GM19025 (cell line): Measurements from ENCODE around the gene TLL1.

Experiments used
- ATAC-seq: cut with Tn5 transposase; IDR thresholded peaks from one replicate; pipeline ENCODE4 v1.9.1; 2021; ENCODE audit warnings: mild to moderate bottlenecking, low read depth, moderate library complexity; ENCODE audit not compliant: unreplicated experiment

TLL1 gene

DNA sequence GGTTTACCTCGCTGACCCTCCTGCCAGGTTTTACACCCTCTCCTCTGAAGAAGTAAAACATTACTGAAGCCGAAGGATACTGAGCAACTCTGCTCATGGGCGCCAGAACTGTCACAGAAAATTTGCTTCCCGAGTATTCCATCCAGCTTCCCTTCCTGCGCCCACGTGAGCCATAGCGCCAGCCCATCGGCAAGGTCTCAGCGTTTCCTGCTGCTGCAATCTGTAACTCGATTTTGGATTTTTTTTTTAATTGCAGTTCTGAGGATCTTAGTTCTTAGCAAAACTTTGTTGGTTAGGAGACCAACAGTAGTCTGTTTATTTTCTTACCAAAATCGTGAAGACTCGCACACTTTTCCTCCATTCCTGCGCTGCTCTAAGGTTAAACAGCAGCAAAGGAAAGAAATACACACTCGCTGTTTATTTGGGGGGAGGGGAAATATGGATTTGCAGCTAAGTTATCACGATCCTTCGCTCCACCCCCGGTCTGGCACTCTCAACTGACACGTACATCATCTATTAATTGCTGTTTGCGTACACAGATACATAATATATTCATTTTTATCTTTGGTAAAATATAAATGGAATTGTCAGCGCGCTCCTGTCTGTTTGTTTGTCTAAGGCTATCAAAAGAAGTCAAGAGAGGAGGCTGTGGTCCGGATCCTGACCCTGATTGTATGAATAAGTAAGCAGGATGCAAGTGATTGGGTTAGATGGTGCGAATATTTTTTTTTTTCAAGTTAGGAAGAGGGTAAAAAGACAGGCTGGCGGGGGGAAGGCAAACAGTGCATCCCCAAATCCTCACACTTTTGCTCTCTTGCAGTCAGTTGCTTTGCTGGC is at the start of gene TLL1:
Gene TLL1 (plus strand): TSS at position 777 of the 837 bp plus-strand sequence. CDS start 668 bp downstream, outside the sequence.
- ATAC-seq, result no peak

DNA sequence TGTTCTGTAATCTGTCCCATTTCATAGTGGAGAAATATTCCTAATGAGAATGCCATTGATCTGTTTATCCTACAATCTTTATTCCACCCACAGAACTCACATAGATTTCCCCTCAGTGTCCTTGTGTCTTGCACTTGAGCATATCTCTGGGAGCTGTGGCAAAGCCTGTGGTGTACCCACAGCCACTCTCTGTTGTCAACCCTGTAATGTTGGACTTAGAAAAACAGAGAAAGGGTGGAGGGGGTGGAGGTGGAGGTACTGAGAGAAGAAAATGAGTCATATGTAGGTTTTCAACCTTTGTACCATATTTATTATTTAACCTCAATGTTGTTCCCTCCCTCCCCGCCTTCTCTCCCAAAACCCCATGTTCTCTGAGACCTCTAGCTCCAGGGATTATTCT is 46.9 kb upstream of the TLL1 start:
- no peak for ATAC-seq

DNA sequence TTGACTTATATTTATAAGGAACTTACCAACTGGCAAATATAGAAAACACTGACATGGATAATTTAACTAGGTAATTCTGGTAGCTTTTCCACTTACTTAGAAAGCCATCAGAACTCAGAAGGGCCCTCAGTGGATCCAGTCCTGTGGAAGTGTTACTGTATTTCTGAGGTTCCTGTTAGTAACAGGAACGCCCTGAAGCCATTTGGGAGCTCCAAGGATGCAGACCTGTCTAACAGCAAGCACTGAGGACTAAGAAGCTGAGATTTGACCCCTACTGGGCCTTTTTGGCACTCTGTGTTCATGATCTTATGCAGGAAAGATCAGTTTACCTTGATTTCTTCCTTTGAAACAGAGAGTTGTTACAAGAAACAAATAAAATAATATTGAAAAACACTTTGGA is 46.0 kb upstream of the TLL1 start:
- ATAC-seq, result no peak

DNA sequence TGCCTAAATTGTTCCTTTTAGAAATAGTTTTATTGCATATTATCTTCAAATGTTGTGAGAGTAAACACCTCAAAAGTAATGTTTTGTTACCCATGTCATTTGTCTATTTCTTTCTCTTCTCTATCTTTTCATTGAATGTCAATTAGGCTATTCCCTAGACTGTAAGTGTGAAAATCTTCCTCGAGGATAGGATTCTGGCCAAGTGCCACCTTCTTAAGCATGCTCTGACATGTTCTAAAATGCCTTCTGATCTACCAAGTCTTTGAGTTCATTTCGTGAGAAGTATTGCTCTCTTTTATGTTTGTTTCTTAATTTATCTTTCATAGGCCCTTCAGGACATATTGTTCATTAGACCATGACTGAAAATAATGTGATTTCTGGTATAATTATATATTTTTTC is 44.1 kb upstream of the TLL1 start:
- ATAC-seq, result no peak

DNA sequence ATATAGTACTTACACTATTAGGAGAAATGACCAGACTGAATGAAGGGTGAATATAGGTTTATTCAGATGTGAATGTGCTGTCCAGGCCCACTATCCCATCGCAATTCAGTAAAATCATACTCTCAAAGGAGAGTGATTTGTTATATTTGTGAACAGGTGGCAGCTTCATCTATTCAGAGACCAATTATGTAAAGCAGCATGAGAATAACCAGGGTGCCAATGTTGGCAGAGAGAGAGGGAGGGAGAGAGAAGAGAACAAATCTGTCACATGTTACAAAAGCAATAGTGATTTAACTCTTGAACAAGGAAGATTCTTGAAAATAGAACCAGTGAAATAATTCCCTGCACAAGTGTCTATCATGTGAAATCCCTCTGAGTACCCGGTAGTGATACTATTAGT is 38.9 kb upstream of the TLL1 start:
- ATAC-seq, result no peak

DNA sequence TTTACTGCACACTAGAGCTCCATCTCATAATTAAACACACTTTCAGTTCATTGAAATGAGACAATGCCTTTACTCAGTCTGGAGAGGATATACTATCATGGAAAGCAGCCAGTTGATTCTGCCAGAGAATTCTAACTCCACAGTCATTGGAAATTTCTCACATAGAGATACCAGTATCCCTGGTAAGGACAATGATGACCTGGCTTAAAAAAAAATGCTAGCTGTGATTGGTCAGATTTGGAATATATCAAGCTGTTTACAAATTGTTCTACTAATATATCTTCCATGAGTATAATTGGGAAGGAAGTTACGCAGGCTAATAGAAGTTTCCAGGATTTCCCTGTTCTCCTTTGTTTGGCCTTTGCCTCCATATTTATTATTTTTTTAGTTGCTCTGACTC is 34.5 kb upstream of the TLL1 start:
- ATAC-seq, result no peak

DNA sequence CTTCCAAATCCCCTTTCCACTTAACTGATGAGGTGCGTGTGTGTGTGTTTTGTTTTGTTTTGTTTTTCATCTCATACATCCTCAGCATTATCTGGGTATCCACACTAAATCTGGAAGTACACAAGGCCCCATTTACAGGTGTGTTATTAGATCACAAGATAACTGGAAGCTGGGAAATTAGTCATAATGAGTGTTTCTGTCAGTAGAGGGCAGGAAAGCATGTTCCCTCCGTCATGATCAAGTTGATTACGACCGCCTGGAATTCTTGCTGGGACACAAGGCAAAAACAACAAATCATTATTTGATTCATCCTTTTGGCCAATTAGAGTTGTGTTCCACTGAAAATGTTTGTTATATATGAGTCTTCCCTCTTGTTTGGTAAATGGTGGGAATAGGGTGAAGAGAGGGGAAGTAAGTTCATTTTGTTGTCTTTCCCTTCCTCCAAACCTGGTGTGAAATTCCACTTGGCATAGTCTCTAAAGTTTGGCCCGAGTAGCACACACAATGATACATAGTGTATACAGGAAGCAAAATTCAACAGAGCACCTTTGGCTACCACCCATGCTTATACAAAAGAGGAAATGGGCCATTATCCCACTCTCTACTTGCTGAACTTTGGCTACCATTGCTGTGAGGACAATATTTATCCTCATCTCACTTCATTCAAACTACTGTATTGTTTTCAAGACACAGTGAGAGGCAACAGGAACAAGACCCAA is 33.3 kb upstream of the TLL1 start:
- no peak for ATAC-seq

DNA sequence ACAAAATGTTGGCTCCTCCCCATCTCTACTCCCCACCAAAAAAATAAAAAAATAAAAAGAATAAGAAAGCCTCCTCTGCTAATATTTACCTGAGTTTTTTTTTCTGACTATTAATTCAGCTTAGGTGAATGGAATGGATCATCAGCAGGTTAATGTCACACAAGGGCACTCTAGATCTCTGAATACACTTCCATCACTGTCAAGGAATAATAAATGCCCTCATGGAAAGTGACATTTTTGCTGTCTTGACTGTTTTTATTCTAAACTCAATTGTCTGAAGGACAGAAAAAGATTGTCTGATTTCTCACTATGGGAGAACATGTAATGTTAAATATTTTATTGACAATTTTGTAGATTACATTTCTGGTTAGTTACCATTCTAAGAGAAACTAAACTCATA is 30.4 kb upstream of the TLL1 start:
- ATAC-seq, result no peak

DNA sequence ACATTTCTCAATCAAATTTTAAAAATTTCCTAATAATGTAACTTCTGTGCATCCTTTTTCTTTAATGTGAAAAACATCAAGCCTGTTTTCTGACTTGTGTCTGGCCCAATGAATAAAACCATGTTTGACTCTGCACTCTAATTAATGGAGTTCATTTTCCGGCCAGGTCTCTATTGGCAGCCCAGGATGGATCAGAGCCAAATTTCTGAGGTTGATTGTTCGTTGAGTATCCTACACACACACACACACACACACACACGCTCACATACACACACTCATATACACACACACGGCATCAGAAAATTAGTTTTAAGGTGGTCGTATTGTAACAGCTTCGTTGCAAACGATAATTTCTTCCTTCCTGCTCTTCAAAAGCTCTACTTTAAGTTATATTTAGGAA is 28.9 kb upstream of the TLL1 start:
- ATAC-seq, result no peak

DNA sequence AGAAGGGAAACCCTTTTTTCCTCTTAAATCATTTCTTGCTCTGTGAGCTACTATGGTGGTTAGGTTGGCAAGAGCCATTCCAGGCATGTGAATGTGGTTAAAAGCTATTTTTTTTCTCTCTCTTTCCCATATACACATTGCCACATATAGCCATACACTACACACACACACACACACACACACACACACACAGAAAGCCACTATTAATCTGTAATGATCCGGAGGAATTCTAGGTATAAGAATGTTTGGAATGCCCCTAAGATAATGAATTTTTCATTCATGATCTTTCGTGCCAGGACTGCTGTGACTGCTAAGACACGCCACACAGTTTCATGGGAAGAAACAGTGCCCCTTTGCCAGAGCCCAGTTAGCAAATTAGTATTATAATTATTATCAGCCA is 21.8 kb upstream of the TLL1 start:
- no peak for ATAC-seq

DNA sequence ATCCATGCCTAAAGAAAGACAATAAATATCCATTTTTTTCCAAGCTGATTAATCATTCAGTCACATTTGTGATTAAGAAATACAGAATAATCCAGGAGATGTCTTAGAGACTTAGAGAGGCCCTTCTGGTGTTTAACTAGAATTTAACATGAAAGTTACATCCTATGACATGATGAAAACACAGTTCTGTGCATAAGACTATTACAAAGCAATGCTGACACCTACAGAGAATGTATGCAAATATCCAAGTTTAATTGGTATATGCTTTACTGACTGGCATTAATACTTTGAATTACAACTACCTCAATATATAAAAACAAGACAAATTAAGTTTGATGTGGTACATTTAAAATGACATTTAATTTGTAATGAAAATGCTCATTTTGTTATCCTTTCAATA is 17.8 kb upstream of the TLL1 start:
- no peak for ATAC-seq

DNA sequence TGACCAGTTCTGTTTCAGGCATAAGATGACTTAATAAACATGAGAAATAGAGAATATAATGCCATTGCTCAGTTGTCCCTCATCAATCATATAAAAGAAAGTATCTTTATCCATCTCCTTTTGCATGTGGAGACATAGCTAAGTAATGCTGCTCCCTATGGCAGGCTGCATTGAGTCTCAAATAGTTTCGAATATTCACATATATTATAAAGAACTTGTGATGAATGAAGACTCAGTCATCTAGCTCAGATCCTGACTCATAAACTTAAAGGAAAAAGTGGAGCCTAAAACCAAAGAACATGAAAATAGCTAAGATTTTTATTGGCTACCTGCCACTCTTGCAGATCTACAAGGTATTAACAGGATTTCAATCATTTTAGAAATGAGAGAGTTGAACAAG is 11.7 kb upstream of the TLL1 start:
- ATAC-seq, result no peak

DNA sequence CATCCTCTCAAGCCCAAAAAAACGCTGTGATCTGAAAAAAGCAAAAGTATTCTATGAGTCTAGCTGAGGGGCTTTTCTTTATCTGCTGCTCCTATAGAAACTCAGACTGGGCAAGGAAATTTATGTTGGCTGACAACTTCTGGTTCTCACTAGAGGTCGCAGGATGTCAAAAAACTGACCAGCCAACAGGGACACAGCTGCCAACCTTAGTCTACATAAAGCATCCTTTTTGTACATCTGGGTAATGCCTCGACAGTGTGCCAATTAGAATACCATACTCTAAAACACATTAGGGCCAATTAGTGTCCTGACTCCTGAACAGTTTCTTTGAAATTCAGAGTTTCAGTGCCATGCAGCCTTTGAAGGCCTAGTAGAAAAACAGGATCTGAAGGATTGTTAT is 8.8 kb upstream of the TLL1 start:
- no peak for ATAC-seq

DNA sequence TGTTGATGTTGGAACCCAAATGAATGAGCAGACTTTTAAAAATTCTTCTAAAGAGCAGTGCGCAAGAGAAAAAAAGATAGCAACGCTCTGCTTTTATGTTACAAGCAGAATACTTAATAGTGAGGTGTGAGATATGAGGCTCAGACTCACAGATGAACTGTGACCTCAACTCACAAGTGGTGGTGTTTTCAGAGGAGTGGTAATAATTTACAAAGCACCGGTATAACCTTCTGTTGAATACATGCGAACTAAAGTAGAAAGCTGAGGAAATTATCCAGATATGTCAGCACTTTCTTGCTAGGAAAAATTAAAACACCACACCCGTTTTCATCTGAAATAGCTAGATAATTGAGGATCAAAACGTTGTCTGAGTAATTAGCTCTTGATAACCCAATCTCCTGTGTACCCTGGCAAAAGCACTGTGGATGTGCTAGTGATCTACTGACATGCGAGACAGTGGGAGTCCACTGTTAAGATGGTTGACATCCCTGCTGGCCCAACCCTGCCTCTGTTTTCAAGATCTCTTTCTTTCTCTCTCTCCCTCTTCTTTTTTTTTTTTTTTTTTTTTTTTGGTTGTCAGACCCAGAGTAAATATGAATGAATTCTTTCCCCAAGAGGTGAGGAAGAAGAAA is 6.9 kb upstream of the TLL1 start:
- ATAC-seq, result no peak

DNA sequence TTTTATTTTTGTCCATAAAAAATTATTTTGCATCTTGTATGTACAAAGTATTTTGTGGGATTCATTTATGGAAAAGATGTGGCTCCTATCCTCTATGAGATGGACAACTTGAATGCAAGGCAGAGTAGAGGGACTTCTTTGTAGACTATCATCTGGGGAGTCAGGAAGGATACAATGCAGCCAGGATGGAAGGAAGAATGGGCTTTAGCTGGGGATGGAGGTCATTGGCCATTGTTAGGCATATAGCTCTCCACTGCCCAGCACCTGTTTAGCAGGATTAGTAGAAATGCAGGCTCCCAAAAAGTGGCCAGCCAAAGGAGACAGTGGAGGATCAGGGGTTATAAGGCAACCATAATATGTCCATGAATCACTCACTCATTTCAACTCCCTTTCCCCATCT is 5.1 kb upstream of the TLL1 start:
- ATAC-seq, result no peak

DNA sequence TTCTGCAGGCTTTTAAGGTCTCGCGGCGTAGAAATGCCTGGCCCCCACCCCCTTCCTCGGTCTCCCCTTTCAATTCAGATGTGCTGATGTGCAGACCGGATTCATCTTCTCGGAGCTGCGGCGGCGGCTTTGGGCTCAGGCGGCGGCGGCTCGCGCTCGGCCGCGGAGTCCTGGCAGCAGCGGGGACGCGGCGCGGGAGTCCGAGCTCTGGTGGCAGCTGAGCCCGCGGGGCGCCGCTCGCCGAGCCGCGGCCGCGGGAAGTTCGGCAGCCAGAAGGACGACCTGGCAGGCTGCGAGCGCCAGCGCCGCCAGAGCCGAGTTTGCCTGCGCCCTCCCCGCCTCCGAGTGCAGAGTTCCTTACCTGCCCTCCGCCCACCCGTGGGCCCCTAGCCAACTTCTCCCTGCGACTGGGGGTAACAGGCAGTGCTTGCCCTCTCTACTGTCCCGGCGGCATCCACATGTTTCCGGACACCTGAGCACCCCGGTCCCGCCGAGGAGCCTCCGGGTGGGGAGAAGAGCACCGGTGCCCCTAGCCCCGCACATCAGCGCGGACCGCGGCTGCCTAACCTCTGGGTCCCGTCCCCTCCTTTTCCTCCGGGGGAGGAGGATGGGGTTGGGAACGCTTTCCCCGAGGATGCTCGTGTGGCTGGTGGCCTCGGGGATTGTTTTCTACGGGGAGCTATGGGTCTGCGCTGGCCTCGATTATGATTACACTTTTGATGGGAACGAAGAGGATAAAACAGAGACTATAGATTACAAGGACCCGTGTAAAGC is 448 bp downstream of the TLL1 start:
- ATAC-seq, result no peak

DNA sequence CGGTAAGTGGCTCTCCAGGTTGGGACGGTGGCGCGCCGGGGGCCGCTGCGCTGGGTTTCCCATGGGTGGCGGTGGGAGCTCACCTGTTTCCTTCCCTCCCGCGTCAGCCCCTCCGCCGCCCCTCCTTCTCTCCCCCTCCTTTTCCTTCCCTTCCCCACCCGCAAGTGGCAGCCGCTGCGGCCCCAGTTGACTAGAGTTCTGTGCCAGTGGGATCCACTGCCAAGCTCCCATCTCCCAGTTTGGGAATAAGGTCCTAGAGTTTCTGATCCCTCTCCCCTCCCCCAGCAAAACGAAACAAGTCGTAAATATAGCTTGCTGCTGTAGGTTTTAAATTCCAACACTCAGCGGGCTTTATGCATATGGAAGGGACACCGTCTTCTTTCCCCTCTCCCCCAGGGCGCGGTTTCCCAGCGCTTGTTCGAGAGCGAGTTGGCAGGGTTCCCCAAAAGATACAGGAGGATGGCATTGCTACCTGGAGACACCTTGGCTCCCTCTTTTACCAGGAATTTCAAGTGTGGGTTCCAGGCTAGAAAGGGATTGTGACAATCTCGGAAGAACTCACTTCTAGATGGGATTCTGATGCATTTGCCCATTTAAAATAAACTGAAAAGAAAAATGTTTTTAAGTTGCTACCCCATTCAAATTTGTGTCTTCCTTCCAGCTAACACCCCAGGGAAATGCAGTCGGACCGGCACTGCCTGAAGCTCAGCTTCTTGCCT is 1.2 kb downstream of the TLL1 start:
- no peak for ATAC-seq

DNA sequence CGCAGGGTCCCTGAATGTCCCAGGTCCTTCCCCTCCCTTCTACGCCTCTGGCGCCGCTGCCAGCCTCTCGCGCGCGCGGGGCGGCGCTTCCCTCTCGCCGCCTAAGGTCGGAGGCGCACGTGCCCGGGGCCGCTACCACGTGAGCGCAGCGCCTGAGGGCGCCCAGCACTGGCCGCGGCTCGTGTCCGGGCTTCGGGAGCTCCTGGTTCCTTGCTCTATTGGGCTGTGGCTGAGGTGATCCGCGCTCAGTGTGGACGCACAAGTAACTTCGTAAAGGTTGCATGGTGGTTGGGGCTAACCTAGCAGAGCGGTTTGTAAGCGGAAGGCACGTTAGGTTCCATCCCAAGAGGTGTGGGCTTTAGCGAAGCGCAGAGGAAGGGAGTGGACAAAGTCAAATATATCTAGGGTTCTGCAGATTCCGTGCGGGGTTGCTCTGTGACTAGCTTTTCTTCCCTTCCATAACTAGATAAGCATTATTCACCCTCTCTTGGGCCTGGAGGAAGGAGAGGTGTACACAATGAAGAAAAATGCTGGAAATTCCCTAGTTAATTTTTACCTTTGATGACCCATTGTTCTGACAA is 1.8 kb downstream of the TLL1 start:
- ATAC-seq, result no peak

DNA sequence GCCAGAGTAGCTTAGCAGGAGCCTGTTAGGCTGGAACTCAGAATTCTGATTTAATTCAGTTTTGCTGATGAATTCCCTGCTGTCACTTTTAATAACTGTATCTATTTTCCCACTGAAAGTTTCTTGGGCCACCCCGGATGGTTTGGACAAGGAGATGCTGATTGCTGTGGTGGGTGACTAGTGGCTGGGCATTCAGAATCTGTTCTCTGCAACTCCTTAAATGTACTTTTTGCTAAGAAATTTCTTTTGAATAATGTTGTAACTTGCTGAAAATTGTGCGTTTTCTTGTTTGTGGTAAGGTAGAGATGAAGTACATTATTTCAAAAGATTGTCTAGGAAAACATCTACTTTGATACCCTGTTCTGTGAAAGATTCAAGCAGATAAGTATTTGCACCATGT is 2.4 kb downstream of the TLL1 start:
- ATAC-seq, result no peak

DNA sequence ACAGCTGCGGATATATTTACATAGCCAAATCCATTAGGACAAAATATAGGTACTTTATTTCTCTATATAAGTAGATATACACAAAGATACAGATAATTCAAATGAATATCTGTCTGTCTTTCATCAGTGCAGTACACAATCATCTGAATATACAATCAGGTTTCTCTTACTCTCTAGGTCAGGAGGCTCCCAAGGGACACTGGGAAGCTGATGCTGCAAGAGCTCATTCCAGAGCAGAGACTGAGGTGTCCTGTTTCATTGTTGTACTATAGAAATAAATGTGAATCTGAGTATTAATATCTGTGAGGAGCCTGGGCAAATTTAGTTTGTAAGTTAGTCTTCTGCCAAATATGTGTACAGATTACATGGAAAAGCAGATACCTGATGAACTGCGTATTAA is 4.2 kb downstream of the TLL1 start:
- ATAC-seq, result no peak
